HEK293 (cell line): Measurements from ENCODE around the gene SLC16A10.

ENCODE experiments used
- CTCF ChIA-PET: fragments of 350-600 bp; formaldehyde crosslinking; extraction: SDS; loops from one replicate; lab custom pipeline; 2021; ENCODE audit warnings: antibody characterized with exemption; lab: Yijun Ruan, JAX
- POLR2A ChIA-PET: fragments of 300-600 bp; formaldehyde crosslinking; extraction: SDS; loops from one replicate; lab custom pipeline; 2020; ENCODE audit warnings: antibody characterized with exemption, inconsistent platforms; lab: Yijun Ruan, JAX
- H3K27ac ChIP-seq: fragments of 200-500 bp; sonication (Bioruptor generic); 2 replicates; pipeline ENCODE4 v1.5.1; 2014; ENCODE audit warnings: low read depth, low read length, control low read depth, inconsistent platforms; ENCODE audit errors: extremely low read depth
- H3K36me3 ChIP-seq, 2 experiments: fragments of 200-500 bp in 1 of 2; sonication (Bioruptor generic) in 1 of 2; 1 replicate in 1 of 2; 2 replicates in 1 of 2; pipeline ENCODE4 v1.5.1; 2014 to 2017; ENCODE audit warnings: inconsistent platforms in 2 of 2, low read length in 2 of 2; ENCODE audit not compliant: control insufficient read depth in 2 of 2, insufficient read depth in 1 of 2
- H3K4me1 ChIP-seq: fragments of 200-500 bp; sonication (Bioruptor generic); 2 replicates; pipeline ENCODE4 v1.5.1; 2014; ENCODE audit warnings: mild to moderate bottlenecking, low read length, inconsistent platforms; ENCODE audit not compliant: control insufficient read depth, insufficient read depth
- H3K4me3 ChIP-seq: 2 replicates; pipeline ENCODE4 v1.5.1; 2011; ENCODE audit warnings: low read depth, mild to moderate bottlenecking, control low read depth, low read length, moderate library complexity
- H3K9me3 ChIP-seq: fragments of 200-500 bp; sonication (Bioruptor generic); 2 replicates; pipeline ENCODE4 v1.5.1; 2014; ENCODE audit warnings: low read depth, low read length, inconsistent platforms; ENCODE audit not compliant: control insufficient read depth, insufficient read depth
- GLI2 ChIP-seq: fragments of 450-650 bp; formaldehyde crosslinking; IDR thresholded peaks from 2 replicates; pipeline ENCODE4; 2017; ENCODE audit warnings: missing biosample characterization, missing genetic modification characterization, low read depth, borderline replicate concordance
- HIC1 ChIP-seq: fragments of 450-650 bp; formaldehyde crosslinking; IDR thresholded peaks from 2 replicates; pipeline ENCODE4 v1.5.1; 2016; ENCODE audit warnings: missing biosample characterization, missing genetic modification characterization
- OVOL3 ChIP-seq: fragments of 450-650 bp; formaldehyde crosslinking; IDR thresholded peaks from 2 replicates; pipeline ENCODE4 v1.5.1; 2016; ENCODE audit warnings: missing biosample characterization, missing genetic modification characterization
- PATZ1 ChIP-seq: fragments of 450-650 bp; formaldehyde crosslinking; IDR thresholded peaks from 2 replicates; pipeline ENCODE4 v1.5.1; 2016; ENCODE audit warnings: missing biosample characterization, missing genetic modification characterization
- ZFP37 ChIP-seq: fragments of 450-650 bp; formaldehyde crosslinking; IDR thresholded peaks from 2 replicates; pipeline ENCODE4 v1.5.1; 2016; ENCODE audit warnings: missing biosample characterization, missing genetic modification characterization
- ZNF114 ChIP-seq: fragments of 450-650 bp; formaldehyde crosslinking; IDR thresholded peaks from 2 replicates; pipeline ENCODE4 v1.5.0; 2017; ENCODE audit warnings: missing biosample characterization, missing genetic modification characterization
- ZNF146 ChIP-seq: fragments of 450-650 bp; formaldehyde crosslinking; IDR thresholded peaks from 2 replicates; pipeline ENCODE4 v1.5.1; 2016; ENCODE audit warnings: missing biosample characterization, missing genetic modification characterization
- ZNF157 ChIP-seq: fragments of 450-650 bp; formaldehyde crosslinking; IDR thresholded peaks from 2 replicates; pipeline ENCODE4 v1.5.1; 2016; ENCODE audit warnings: missing biosample characterization, missing genetic modification characterization
- ZNF175 ChIP-seq: fragments of 450-650 bp; formaldehyde crosslinking; IDR thresholded peaks from 2 replicates; pipeline ENCODE4 v1.5.1; 2016; ENCODE audit warnings: missing biosample characterization, missing genetic modification characterization
- ZNF214 ChIP-seq: fragments of 450-650 bp; formaldehyde crosslinking; IDR thresholded peaks from 2 replicates; pipeline ENCODE4 v1.5.1; 2017; ENCODE audit warnings: missing biosample characterization, mild to moderate bottlenecking, missing genetic modification characterization, borderline replicate concordance
- ZNF223 ChIP-seq: fragments of 450-650 bp; formaldehyde crosslinking; IDR thresholded peaks from 2 replicates; pipeline ENCODE4 v1.5.1; 2016; ENCODE audit warnings: missing biosample characterization, missing genetic modification characterization
- ZNF404 ChIP-seq: fragments of 450-650 bp; formaldehyde crosslinking; IDR thresholded peaks from 2 replicates; pipeline ENCODE4 v1.5.1; 2017; ENCODE audit warnings: missing biosample characterization, missing genetic modification characterization
- ZNF560 ChIP-seq: fragments of 450-650 bp; formaldehyde crosslinking; IDR thresholded peaks from 2 replicates; pipeline ENCODE4 v1.5.1; 2017; ENCODE audit warnings: missing biosample characterization, missing genetic modification characterization, borderline replicate concordance
- ZNF571 ChIP-seq: fragments of 450-650 bp; formaldehyde crosslinking; IDR thresholded peaks from 2 replicates; pipeline ENCODE4 v1.5.0; 2017; ENCODE audit warnings: missing biosample characterization, missing genetic modification characterization
- ZNF658 ChIP-seq: fragments of 450-650 bp; formaldehyde crosslinking; IDR thresholded peaks from 2 replicates; pipeline ENCODE4; 2016; ENCODE audit warnings: missing biosample characterization, missing genetic modification characterization
- ZNF791 ChIP-seq: fragments of 450-650 bp; formaldehyde crosslinking; IDR thresholded peaks from 2 replicates; pipeline ENCODE4 v1.5.1; 2016; ENCODE audit warnings: missing biosample characterization, missing genetic modification characterization
- ZXDB ChIP-seq: fragments of 450-650 bp; formaldehyde crosslinking; IDR thresholded peaks from 2 replicates; pipeline ENCODE4 v1.5.1; 2016; ENCODE audit warnings: missing biosample characterization, missing genetic modification characterization
- TF ChIP-seq, protein P1 (sequence below): fragments of 450-650 bp; formaldehyde crosslinking; IDR thresholded peaks from 2 replicates; pipeline ENCODE4 v1.5.1; 2016; ENCODE audit warnings: missing biosample characterization, missing genetic modification characterization
- TF ChIP-seq, protein P2 (sequence below): fragments of 450-650 bp; formaldehyde crosslinking; conservative IDR thresholded peaks from 2 replicates; pipeline ENCODE4 v1.5.1; 2016; ENCODE audit warnings: low read depth, missing biosample characterization, missing genetic modification characterization

The SLC16A10 gene

GRCh38 chr6:111276335-111276734, 189.0 kb downstream of the SLC16A10 start (continued):
- no peak for TF ChIP-seq ZNF560 (tag by site-specific recombination)

GRCh38 chr6:111276736-111277135, 189.4 kb downstream of the SLC16A10 start:
- Histone ChIP-seq H3K36me3 (peaks cover 43 to 79% of the 10 kb centered on the region in 2 experiments), H3K27ac (no peak overlapping the region), H3K4me1 (no peaks in the 10 kb centered on the region), H3K9me3 (no peaks in the 10 kb centered on the region), H3K4me3 (no peak overlapping the region)
- CTCF ChIA-PET, result interaction anchor here (0.6 to 1.5 kb wide), 3 partner anchors 17 to 453 kb away, joined by 3 to 4 read pairs (median 3); a partner anchor contains a TSS
- TF ChIP-seq ZNF146 (tag by site-specific recombination) (no peak), ZNF157 (tag by site-specific recombination) (no peak)
- POLR2A ChIA-PET, result no interaction called here

- CTCF ChIA-PET, result interaction anchor here (1.5 kb wide), 1 partner anchor 19 kb away, joined by 3 read pairs; a partner anchor contains a TSS
- H3K36me3 ChIP-seq, result peaks cover 43 to 87% of the 10 kb centered on the region in 2 experiments
- TF ChIP-seq ZNF571 (tag by site-specific recombination) (no peak), ZNF404 (no peak), ZNF114 (tag by site-specific recombination) (no peak), HIC1 (tag by site-specific recombination) (no peak), ZFP37 (tag by site-specific recombination) (no peak), ZNF791 (tag by site-specific recombination) (no peak), PATZ1 (tag by site-specific recombination) (no peak), ZNF658 (tag by site-specific recombination) (no peak), OVOL3 (tag by site-specific recombination) (no peak), GLI2 (tag by site-specific recombination) (no peak), ZNF175 (no peak), ZXDB (tag by site-specific recombination) (no peak), ZNF214 (no peak), ZNF223 (tag by site-specific recombination) (no peak)
- TF ChIP-seq, protein P1, sequence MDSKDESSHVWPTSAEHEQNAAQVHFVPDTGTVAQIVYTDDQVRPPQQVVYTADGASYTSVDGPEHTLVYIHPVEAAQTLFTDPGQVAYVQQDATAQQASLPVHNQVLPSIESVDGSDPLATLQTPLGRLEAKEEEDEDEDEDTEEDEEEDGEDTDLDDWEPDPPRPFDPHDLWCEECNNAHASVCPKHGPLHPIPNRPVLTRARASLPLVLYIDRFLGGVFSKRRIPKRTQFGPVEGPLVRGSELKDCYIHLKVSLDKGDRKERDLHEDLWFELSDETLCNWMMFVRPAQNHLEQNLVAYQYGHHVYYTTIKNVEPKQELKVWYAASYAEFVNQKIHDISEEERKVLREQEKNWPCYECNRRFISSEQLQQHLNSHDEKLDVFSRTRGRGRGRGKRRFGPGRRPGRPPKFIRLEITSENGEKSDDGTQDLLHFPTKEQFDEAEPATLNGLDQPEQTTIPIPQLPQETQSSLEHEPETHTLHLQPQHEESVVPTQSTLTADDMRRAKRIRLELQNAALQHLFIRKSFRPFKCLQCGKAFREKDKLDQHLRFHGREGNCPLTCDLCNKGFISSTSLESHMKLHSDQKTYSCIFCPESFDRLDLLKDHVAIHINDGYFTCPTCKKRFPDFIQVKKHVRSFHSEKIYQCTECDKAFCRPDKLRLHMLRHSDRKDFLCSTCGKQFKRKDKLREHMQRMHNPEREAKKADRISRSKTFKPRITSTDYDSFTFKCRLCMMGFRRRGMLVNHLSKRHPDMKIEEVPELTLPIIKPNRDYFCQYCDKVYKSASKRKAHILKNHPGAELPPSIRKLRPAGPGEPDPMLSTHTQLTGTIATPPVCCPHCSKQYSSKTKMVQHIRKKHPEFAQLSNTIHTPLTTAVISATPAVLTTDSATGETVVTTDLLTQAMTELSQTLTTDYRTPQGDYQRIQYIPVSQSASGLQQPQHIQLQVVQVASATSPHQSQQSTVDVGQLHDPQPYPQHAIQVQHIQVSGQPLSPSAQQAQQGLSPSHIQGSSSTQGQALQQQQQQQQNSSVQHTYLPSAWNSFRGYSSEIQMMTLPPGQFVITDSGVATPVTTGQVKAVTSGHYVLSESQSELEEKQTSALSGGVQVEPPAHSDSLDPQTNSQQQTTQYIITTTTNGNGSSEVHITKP (tag by site-specific recombination), result no peak
- TF ChIP-seq, protein P2, sequence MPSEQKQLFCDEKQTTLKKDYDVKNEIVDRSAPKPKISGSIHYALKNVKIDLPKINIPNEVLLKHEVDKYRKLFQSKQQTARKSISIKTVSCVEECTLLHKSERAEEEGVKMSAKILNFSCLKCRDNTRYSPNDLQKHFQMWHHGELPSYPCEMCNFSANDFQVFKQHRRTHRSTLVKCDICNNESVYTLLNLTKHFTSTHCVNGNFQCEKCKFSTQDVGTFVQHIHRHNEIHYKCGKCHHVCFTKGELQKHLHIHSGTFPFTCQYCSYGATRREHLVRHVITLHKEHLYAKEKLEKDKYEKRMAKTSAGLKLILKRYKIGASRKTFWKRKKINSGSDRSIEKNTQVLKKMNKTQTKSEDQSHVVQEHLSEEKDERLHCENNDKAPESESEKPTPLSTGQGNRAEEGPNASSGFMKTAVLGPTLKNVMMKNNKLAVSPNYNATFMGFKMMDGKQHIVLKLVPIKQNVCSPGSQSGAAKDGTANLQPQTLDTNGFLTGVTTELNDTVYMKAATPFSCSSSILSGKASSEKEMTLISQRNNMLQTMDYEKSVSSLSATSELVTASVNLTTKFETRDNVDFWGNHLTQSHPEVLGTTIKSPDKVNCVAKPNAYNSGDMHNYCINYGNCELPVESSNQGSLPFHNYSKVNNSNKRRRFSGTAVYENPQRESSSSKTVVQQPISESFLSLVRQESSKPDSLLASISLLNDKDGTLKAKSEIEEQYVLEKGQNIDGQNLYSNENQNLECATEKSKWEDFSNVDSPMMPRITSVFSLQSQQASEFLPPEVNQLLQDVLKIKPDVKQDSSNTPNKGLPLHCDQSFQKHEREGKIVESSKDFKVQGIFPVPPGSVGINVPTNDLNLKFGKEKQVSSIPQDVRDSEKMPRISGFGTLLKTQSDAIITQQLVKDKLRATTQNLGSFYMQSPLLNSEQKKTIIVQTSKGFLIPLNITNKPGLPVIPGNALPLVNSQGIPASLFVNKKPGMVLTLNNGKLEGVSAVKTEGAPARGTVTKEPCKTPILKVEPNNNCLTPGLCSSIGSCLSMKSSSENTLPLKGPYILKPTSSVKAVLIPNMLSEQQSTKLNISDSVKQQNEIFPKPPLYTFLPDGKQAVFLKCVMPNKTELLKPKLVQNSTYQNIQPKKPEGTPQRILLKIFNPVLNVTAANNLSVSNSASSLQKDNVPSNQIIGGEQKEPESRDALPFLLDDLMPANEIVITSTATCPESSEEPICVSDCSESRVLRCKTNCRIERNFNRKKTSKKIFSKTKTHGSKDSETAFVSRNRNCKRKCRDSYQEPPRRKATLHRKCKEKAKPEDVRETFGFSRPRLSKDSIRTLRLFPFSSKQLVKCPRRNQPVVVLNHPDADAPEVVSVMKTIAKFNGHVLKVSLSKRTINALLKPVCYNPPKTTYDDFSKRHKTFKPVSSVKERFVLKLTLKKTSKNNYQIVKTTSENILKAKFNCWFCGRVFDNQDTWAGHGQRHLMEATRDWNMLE, result no peak
Observed at GRCh38 chr6:111277819-111278218, 190.5 kb downstream of the SLC16A10 start.

More at GRCh38 chr6:111277819-111278218, 190.5 kb downstream of the SLC16A10 start:
- Histone ChIP-seq H3K4me1 (no peaks in the 10 kb centered on the region), H3K9me3 (no peaks in the 10 kb centered on the region), H3K27ac (no peak overlapping the region), H3K4me3 (no peak overlapping the region)
- POLR2A ChIA-PET, result no interaction called here
